GOT3 (cell line): Measurements from ENCODE around the gene OVOL3.
"Not testable (repeated sequence)": the region's sequence is repeated elsewhere in the genome, so short reads cannot be mapped to it uniquely, and the experiment has no call there.

Source experiments
- DNase-seq: peaks from one replicate; lab custom pipeline; 2025; ENCODE audit warnings: mixed read lengths; lab: John Stamatoyannopoulos, UW

Gene OVOL3

DNA sequence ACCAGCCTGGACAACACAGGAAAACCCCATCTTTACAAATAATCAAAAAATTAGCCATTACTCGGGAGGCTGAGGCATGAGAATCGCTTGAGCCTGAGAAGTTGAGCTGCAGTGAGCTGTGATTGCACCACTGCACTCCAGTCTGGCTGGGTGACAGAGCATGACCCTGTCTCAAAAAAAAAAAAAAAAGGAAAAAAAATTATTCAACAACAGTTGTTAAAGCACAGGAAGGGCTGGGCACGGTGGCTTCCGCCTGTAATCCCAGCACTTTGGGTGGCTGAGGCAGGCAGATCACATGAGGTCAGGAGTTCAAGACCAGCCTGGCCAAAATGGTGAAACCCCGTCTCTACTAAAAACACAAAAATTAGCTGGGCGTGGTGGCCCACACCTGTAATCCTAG is 20.3 kb downstream of the OVOL3 start:
- not testable (repeated sequence) for DNase-seq

- DNase-seq: not testable (repeated sequence)
Observed at GRCh38 chr19:36134867-36135266, 23.9 kb downstream of the OVOL3 start.

- DNase-seq: no peak
Observed at GRCh38 chr19:36136964-36137686, 26.2 kb downstream of the OVOL3 start.

DNA sequence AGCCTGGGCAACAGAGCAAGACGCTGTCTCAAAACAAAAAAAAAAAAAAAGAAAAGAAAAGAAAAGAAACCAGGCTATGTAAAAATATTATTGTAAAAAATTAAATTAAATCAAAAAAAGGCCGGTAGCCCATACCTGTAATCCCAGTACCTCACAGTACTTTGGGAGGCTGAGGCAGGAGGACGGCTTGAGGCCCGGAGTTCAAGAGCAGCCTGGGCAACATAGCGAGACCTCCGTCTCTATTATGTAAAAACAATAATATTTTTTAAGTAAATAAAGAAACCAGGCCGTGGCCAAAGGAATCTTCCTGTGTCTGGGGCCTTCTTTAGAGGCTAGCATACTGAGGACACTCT is 28.2 kb downstream of the OVOL3 start:
- DNase-seq: no peak

DNA sequence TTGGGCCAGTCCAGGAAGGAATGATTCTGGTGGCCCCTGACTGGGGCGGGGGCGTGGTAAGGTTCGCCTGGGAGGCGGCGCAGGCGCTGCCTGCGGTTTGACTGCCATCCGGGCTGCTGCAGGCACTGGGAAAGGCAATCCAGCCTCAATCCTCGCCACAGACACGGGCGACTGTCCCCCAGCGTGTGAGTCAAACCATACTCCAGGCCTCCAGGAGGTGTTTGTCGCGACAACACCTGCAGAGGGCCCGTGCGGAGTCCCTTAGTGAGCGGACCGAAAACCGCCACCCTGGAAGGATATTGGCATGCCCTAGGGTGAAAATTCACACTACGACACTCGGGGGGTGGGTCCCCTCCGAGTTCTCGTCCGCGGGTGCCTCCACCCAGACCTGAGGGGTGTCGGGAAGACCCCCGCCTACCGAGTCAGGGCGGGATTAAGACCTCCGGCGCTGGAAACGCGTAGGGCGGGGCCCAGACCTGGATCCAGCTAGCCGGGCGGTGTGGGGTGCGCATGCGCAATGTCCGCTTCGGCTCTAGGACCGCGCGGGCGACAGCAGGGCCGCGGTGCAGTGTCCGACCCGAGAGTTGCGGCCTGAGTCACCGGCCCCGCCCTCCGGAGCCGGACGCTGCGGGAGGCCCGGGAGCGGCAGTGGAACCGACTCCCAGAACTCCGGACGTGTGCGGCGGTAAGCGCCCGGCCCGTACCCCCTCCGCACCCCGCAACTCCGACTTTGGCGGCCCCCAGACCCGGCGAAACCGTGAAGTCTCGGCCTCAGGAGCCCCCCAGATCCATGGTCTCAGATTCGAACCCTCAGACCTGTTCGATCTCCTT is 28.7 kb downstream of the OVOL3 start, which contains the start of gene CAPNS1:
Gene CAPNS1 (plus strand): TSS at position 594 of the 831 bp plus-strand sequence. CDS start 946 bp downstream, outside the sequence.
- peak; percentile 88 for DNase-seq

DNA sequence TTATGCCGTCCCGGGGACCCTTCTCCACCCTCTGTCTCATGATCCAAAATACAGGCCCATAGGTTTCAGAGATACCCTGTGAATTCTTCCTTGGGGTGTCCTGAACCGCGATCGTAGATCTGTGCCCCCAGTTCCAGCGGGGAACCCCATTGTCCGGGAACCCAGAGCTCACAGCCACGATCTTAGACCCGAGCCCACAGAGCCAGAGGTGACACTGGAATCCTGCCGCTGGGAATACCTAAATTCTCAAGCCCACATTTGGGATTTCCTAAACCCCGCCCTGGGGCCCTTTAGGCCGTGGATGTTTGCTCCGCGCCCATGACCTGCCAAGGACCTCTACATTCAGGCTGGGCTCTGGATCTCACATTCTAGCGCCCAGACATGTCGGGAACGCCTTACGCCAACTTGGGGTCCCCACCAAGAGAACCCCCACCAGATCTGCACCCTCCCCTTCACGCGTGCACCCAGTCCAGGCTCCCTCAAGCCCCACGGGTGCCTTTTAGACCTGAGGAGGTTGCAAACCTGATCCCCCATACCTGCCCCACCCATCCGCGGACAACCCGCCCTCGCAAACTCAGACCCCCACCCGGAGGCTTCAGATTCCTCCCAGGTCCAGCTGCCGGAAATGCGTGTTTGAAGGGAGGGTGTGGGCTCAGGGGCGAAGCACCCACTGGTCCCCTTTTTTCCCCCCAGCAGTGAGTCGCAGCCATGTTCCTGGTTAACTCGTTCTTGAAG is 29.5 kb downstream of the OVOL3 start:
- no peak for DNase-seq

GRCh38 chr19:36141039-36141927 is 30.3 kb downstream of the OVOL3 start:
- DNase-seq: peak; percentile 34

GRCh38 chr19:36142046-36142445 is 31.1 kb downstream of the OVOL3 start:
- no peak for DNase-seq

DNA sequence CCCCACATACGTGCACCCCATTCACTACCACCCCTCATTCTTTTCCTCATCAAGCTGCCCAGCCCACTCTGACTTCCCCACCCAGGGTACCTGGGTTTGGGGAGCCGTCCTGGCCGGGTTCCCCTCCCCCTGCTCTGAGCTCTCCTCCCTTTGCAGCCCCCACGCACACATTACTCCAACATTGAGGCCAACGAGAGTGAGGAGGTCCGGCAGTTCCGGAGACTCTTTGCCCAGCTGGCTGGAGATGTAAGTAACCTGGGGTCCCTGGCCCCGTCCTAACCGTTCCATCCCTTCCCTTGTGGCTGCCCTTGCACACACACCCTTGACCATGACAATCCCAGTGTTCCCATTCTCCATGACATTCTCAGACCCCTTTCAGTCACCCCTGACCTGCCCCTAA is 31.6 kb downstream of the OVOL3 start:
- no peak for DNase-seq

DNA sequence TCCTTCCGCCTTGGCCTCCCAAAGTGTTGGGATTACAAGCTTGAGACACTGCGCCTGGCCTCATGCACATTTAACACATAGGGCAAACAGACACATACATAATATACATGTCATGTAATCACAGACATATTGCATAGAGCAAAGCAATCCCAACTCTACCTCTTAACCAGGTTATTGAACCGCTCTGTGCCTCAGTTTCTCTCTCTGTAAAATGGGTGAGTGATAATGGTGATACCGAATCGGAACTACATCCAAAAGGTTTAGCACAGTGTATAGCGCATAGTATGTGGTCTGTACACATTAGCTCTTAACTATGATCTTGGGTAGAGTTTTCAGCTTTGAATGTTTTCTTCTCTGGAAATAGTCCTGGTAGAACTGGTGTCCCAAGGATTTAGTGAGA is 33.7 kb downstream of the OVOL3 start:
- DNase-seq: no peak

- DNase-seq: no peak
Observed at GRCh38 chr19:36149673-36150406, 38.9 kb downstream of the OVOL3 start.

- DNase-seq: no peak
Observed at GRCh38 chr19:36150586-36150985, 39.6 kb downstream of the OVOL3 start.

- DNase-seq: no peak
Observed at GRCh38 chr19:36151144-36152018, 40.4 kb downstream of the OVOL3 start.

DNA sequence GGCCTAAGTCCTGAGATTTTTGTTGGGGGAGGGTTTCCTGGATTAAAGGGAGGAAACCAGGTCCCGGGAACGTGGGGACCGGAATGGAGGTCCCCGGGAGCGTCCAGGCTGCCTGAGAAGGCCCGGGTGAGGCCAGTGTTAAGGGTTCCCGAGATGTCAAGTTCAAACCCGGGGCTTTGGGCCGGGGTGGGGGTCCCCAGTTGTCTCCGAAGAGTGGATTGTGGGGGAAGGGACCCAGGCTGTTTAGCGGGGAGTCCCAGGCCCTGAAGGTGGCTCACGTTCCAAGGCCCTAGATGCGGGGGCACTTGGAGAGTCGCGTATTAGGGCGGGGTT is 41.0 kb downstream of the OVOL3 start:
- DNase-seq: no peak

GRCh38 chr19:36152352-36153091 is 41.6 kb downstream of the OVOL3 start, which contains the start of gene COX7A1:
Gene COX7A1 (minus strand): TSS chr19:36152447. CDS start chr19:36152407, 40 bp downstream.
- no peak for DNase-seq

GRCh38 chr19:36153126-36153525 is 42.2 kb downstream of the OVOL3 start:
- no peak for DNase-seq

- no peak for DNase-seq
Observed at GRCh38 chr19:36160821-36161596, 50.1 kb downstream of the OVOL3 start.
